Tongue (tissue), 2 donors: ENCODE data around the gene ZNF576. TPM values are rescaled to one million over a fixed set of nuclear protein-coding genes. Genes with fewer than 3 reads are reported as not detected.
"Not testable (repeated sequence)": the region's sequence is repeated elsewhere in the genome, so short reads cannot be mapped to it uniquely, and the experiment has no call there.

Experiments
- DNase-seq: peaks from one replicate; pipeline ENCODE4 v3.0.0-alpha.2; 2015
- total RNA-seq: library from RNA; depleted of rRNA; stranded (reverse); fragments of >200 nt; gene quantifications from one replicate; pipeline ENCODE4 v1.2.3, GENCODE V29; 2014

ZNF576 gene
- 8.8 TPM for total RNA-seq

GRCh38 chr19:43595999-43596841, at the start of gene ZNF576, which contains the start of gene IRGQ:
TSS of gene ZNF576 (plus strand) at chr19:43596595. CDS start at chr19:43597109, 514 bp downstream.
TSS of gene IRGQ (minus strand) at chr19:43596134. CDS start at chr19:43595338, 796 bp downstream.
- peak; percentile 100 for DNase-seq

GRCh38 chr19:43547926-43548325, 48.5 kb upstream of the ZNF576 start:
- DNase-seq: not testable (repeated sequence)

GRCh38 chr19:43548706-43549105, 47.7 kb upstream of the ZNF576 start:
- DNase-seq: no peak

- DNase-seq: no peak
Measured at GRCh38 chr19:43551399-43552197, 44.8 kb upstream of the ZNF576 start.

- DNase-seq: no peak
Measured at GRCh38 chr19:43552198-43552450, 44.3 kb upstream of the ZNF576 start.

GRCh38 chr19:43552616-43553015, 43.8 kb upstream of the ZNF576 start:
- no peak for DNase-seq

- DNase-seq: no peak
Measured at GRCh38 chr19:43553656-43554055, 42.7 kb upstream of the ZNF576 start.

- DNase-seq: no peak
Measured at GRCh38 chr19:43554317-43554895, 42.0 kb upstream of the ZNF576 start.

GRCh38 chr19:43555185-43555770, 41.1 kb upstream of the ZNF576 start:
- DNase-seq: peak; percentile 83

GRCh38 chr19:43560687-43561086, 35.7 kb upstream of the ZNF576 start:
- no peak for DNase-seq

GRCh38 chr19:43561139-43561970, 35.0 kb upstream of the ZNF576 start:
- DNase-seq: no peak

- no peak for DNase-seq
Measured at GRCh38 chr19:43562226-43562697, 34.1 kb upstream of the ZNF576 start.

GRCh38 chr19:43562698-43563241, 33.6 kb upstream of the ZNF576 start:
- DNase-seq: no peak

GRCh38 chr19:43563816-43564457, 32.5 kb upstream of the ZNF576 start:
- DNase-seq: no peak

GRCh38 chr19:43564800-43565199, 31.6 kb upstream of the ZNF576 start:
- peak; percentile 33 for DNase-seq

- DNase-seq: no peak
Measured at GRCh38 chr19:43569657-43570056, 26.7 kb upstream of the ZNF576 start.

GRCh38 chr19:43570174-43570791, 26.1 kb upstream of the ZNF576 start:
- DNase-seq: no peak

GRCh38 chr19:43572171-43572588, 24.2 kb upstream of the ZNF576 start:
- peak; percentile 40 for DNase-seq

GRCh38 chr19:43574424-43575155, 21.8 kb upstream of the ZNF576 start:
- DNase-seq: no peak
